C4-2B (cell line): Measurements from ENCODE around the gene NHSL1.

ENCODE experiments used
- CTCF ChIP-seq: fragments of 450-650 bp; conservative IDR thresholded peaks from 2 replicates; pipeline ENCODE4 v1.5.1; 2017; ENCODE audit warnings: mild to moderate bottlenecking
- ZFX ChIP-seq: fragments of 450-650 bp; IDR thresholded peaks from 2 replicates; pipeline ENCODE4 v1.6.1; 2017

- no peak for TF ChIP-seq CTCF
- TF ChIP-seq ZFX: no peak
These were observed 13.6 kb downstream of the NHSL1 start for GRCh38 chr6:138485586-138486248.
